HUES48 (cell line): Measurements from ENCODE around the gene MICAL3.

Experiments used
- H3K27ac ChIP-seq: one replicate; pipeline ENCODE4 v1.7.0; 2013; ENCODE audit warnings: low read depth, low read length, inconsistent platforms
- H3K27me3 ChIP-seq: 2 replicates; pipeline ENCODE4 v1.6.1; 2013; ENCODE audit warnings: mild to moderate bottlenecking, low read length; ENCODE audit not compliant: control insufficient read depth, insufficient read depth
- H3K36me3 ChIP-seq: 2 replicates; pipeline ENCODE4 v1.6.1; 2013; ENCODE audit warnings: low read length; ENCODE audit not compliant: control insufficient read depth, insufficient read depth
- H3K4me1 ChIP-seq: 2 replicates; pipeline ENCODE4 v1.6.1; 2013; ENCODE audit warnings: mild to moderate bottlenecking, low read length; ENCODE audit not compliant: control insufficient read depth, insufficient read depth
- H3K4me3 ChIP-seq: 2 replicates; pipeline ENCODE4 v1.5.1; 2013; ENCODE audit warnings: mild to moderate bottlenecking, low read depth, low read length
- H3K9ac ChIP-seq: 2 replicates; pipeline ENCODE4 v1.6.1; 2013; ENCODE audit warnings: mild to moderate bottlenecking, low read depth, low read length, moderate library complexity
- H3K9me3 ChIP-seq: 2 replicates; pipeline ENCODE4 v1.6.1; 2013; ENCODE audit warnings: low read length; ENCODE audit not compliant: control insufficient read depth, insufficient read depth

MICAL3 gene

DNA sequence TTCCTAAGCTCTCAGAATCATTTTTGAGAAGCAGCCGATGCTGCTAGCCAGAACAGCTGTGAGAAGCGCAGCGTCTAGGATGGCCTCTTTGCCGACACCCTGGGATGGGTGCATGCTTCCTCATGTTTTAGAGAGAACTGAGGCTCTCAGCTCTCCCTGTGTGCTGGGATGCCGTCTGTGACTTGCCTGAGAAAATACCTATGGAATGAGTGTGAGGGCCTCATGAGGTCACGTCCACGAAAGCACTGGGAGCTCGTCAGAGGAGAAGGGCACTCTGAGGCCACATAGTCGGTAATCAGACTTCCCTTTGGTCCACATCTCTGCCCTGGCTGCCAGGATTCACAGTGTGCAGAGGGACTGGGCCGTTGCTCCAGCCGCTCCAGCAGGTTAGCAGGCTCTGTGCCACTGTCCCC lies 54.7 kb downstream of the MICAL3 start:
- Histone ChIP-seq H3K4me3 (no peak overlapping the region), H3K9ac (no peak overlapping the region), H3K36me3 (no peaks in the 10 kb centered on the region), H3K4me1 (peaks cover 6% of the 10 kb centered on the region; the same call in 1 of the 2 replicates), H3K9me3 (no peaks in the 10 kb centered on the region), H3K27me3 (no peaks in the 10 kb centered on the region), H3K27ac (no peak overlapping the region)

GRCh38 chr22:17968126-17968525 lies 56.2 kb downstream of the MICAL3 start:
- Histone ChIP-seq H3K4me3 (no peak overlapping the region), H3K9ac (no peak overlapping the region), H3K36me3 (no peaks in the 10 kb centered on the region), H3K4me1 (peaks cover 12% of the 10 kb centered on the region; the same call in 1 of the 2 replicates), H3K27ac (no peak overlapping the region), H3K9me3 (no peaks in the 10 kb centered on the region), H3K27me3 (no peaks in the 10 kb centered on the region)

GRCh38 chr22:17966403-17966717 lies 58.0 kb downstream of the MICAL3 start:
- Histone ChIP-seq H3K4me1 (peaks cover 11% of the 10 kb centered on the region), H3K9ac (no peak overlapping the region), H3K9me3 (no peaks in the 10 kb centered on the region), H3K36me3 (no peaks in the 10 kb centered on the region), H3K27ac (no peak overlapping the region), H3K27me3 (no peaks in the 10 kb centered on the region), H3K4me3 (no peak overlapping the region)

DNA sequence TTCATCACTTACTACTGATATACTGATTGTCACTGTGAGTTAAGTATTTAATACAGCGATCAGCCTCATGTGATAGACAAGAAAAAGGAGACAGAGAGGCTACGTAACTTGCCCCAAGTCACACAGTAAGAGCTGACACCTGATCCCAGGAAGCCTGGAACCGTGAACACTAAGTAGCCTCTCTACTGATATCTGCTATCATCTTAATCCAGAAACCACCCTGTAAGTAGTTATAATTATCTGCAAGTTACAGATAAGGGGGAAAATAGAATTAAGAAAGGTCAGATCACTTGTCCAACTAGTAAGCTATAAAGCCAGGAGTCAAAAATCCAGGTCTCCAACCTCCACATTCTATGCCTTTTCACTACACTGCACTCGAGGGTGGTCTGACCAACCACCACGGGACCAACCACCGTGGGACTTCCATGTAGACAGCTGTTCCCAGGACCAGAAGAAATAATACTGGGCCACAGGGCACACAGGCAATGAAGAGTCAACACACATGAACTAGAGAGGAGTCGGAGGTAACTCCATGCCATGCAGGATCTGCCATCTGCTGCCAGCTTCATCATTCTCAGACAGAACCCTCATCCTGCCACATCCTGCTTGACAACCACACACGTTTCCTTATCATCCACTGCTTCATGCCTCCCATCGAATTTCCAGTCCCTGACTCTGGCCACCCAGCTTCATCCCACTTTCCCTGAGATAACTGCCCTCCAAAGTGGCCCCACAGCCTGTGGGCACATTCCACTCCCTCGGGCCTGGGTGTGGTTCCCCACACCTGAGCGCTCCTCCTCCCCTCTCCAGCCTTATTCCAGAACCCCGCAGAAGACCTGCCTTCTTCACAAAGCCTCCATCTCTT lies 58.6 kb downstream of the MICAL3 start:
- H3K4me3 ChIP-seq, result no peak overlapping the region
- no peak overlapping the region for H3K9ac ChIP-seq
- H3K4me1 ChIP-seq, result peaks cover 17% of the 10 kb centered on the region
- H3K27ac ChIP-seq, result no peak overlapping the region
- no peaks in the 10 kb centered on the region for H3K36me3 ChIP-seq
- no peaks in the 10 kb centered on the region for H3K9me3 ChIP-seq
- H3K27me3 ChIP-seq, result no peaks in the 10 kb centered on the region

DNA sequence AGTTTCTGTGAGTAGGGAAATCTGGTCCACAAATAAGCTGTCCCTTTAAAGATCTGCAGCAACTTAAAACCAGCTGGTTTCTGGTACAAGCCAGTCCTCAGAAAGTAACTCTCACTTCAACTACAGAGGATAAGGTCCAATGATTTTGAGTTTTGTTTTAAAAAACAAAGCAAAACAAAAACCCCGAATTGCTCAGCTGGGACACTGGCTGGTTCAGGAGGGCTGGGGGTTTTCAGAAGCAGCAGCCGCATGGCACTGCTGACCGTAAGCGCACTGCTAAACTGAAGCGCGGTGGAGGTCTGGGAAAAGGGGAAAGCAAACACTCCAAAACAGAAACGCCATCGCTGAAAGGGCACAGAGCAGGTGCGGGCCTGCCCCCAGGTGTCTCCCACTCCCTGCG lies 59.7 kb downstream of the MICAL3 start:
- no peaks in the 10 kb centered on the region for H3K27me3 ChIP-seq
- no peak overlapping the region for H3K4me3 ChIP-seq
- no peaks in the 10 kb centered on the region for H3K36me3 ChIP-seq
- no peaks in the 10 kb centered on the region for H3K9me3 ChIP-seq
- no peak overlapping the region for H3K9ac ChIP-seq
- H3K27ac ChIP-seq, result peak overlapping the region; percentile 54
- H3K4me1 ChIP-seq, result peaks cover 21% of the 10 kb centered on the region

- Histone ChIP-seq H3K9me3 (no peaks in the 10 kb centered on the region), H3K36me3 (no peaks in the 10 kb centered on the region), H3K4me1 (peaks cover 21% of the 10 kb centered on the region), H3K27me3 (no peaks in the 10 kb centered on the region), H3K9ac (no peak overlapping the region), H3K4me3 (no peak overlapping the region), H3K27ac (peak overlapping the region; percentile 54)
Observed at GRCh38 chr22:17964156-17964555, 60.2 kb downstream of the MICAL3 start.

- Histone ChIP-seq H3K4me1 (peaks cover 21% of the 10 kb centered on the region), H3K27me3 (no peaks in the 10 kb centered on the region), H3K27ac (no peak overlapping the region)
Observed at GRCh38 chr22:17963015-17963414, 61.3 kb downstream of the MICAL3 start.

GRCh38 chr22:17962168-17962567 lies 62.2 kb downstream of the MICAL3 start:
- no peaks in the 10 kb centered on the region for H3K27me3 ChIP-seq
- no peak overlapping the region for H3K4me3 ChIP-seq
- H3K9ac ChIP-seq, result no peak overlapping the region
- H3K4me1 ChIP-seq, result peaks cover 21% of the 10 kb centered on the region
- H3K36me3 ChIP-seq, result no peaks in the 10 kb centered on the region
- no peak overlapping the region for H3K27ac ChIP-seq
- H3K9me3 ChIP-seq, result no peaks in the 10 kb centered on the region

More at GRCh38 chr22:17963015-17963414, 61.3 kb downstream of the MICAL3 start:
- H3K9me3 ChIP-seq, result no peaks in the 10 kb centered on the region
- no peaks in the 10 kb centered on the region for H3K36me3 ChIP-seq
- H3K9ac ChIP-seq, result no peak overlapping the region
- H3K4me3 ChIP-seq, result no peak overlapping the region

DNA sequence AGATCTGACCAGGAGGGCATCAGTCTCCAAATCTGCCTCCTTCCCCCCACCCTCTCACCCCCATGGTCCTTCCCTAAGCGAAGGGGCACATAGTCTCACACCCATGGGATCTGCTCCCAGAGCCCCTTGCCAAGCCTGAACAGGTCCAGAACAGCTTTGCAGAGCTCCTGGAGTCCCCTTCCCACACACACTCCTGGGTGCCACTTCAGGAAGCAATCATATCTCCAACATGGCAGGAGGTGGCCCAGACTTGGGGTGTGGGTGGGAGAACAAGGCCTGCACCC lies 63.0 kb downstream of the MICAL3 start:
- Histone ChIP-seq H3K36me3 (no peaks in the 10 kb centered on the region), H3K9ac (no peak overlapping the region), H3K9me3 (no peaks in the 10 kb centered on the region), H3K27ac (peak overlapping the region; percentile 68), H3K4me3 (no peak overlapping the region), H3K4me1 (peaks cover 21% of the 10 kb centered on the region), H3K27me3 (no peaks in the 10 kb centered on the region)

DNA sequence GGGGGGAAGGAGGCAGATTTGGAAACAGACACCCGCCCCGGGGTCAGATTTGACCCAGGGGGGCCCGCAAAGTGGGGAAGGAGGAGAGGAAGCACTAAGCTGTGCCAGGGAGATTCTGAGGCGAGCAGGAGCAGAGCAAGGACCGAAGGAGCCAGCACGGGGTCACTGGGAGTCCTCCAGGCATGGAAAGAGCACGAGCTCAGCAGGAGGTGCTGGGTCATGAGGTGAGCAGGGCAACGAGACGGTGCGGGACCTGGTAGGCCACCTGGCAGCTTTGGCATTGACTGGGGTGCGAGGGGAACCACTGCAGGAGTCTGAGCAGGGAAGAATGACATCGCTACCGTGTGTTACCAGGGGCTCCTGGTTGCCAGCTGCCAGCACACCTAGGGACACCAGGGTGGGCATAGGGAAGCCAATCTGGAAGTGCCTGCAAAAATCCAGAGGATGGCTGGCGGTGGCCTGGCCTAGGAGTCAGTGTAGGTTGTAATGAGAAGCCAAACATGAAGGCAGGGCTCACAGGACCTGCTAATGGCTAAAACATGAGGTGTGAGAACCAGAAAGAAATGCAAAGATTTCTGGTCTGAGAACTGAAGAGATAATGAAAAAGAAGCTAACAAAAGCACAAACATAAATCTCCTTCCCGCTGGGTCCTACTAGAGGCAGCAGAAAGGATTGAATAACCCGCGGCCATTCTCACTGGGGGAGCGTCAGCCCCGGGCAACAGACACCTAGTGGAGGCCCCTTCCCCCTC lies 63.5 kb downstream of the MICAL3 start:
- Histone ChIP-seq H3K27ac (peak overlapping the region; percentile 68), H3K27me3 (no peaks in the 10 kb centered on the region), H3K4me1 (peaks cover 21% of the 10 kb centered on the region), H3K9me3 (no peaks in the 10 kb centered on the region), H3K36me3 (no peaks in the 10 kb centered on the region), H3K9ac (no peak overlapping the region), H3K4me3 (no peak overlapping the region)

- Histone ChIP-seq H3K4me1 (peaks cover 21% of the 10 kb centered on the region), H3K36me3 (no peaks in the 10 kb centered on the region), H3K27me3 (no peaks in the 10 kb centered on the region), H3K9ac (no peak overlapping the region), H3K27ac (no peak overlapping the region), H3K9me3 (no peaks in the 10 kb centered on the region), H3K4me3 (no peak overlapping the region)
Observed at GRCh38 chr22:17960011-17960410, 64.3 kb downstream of the MICAL3 start.
